WTC11 (cell line): ENCODE data around the gene CEP295NL. TPM values are rescaled to one million over a fixed set of nuclear protein-coding genes. Genes with fewer than 3 reads are reported as not detected.
A peak's percentile ranks its signal among the peaks of the same experiment; 100 is the strongest.

ENCODE experiments used
- ATAC-seq: fragments of 200-7000 bp; cut with Tn5 transposase; 2 replicates; pipeline ENCODE4 v1.10.0; 2021; ENCODE audit warnings: mild to moderate bottlenecking, moderate library complexity
- CTCF ChIA-PET: fragments of 300-600 bp; sonication (Branson Sonifier 250); formaldehyde crosslinking; loops from one replicate; lab custom pipeline; 2021; ENCODE audit warnings: antibody characterized with exemption; lab: Charles Lee
- POLR2A ChIA-PET: fragments of 350-600 bp; sonication (Branson Sonifier 250); formaldehyde crosslinking; loops from one replicate; lab custom pipeline; 2021; ENCODE audit warnings: antibody characterized with exemption; lab: Charles Lee
- DNase-seq: peaks from one replicate; pipeline ENCODE4 v3.0.0; 2021; ENCODE audit warnings: low spot score
- H3K27ac Mint-ChIP-seq: 2 replicates; pipeline ENCODE4 v1.8.0; 2021; ENCODE audit warnings: mixed read lengths
- H3K27me3 Mint-ChIP-seq: 2 replicates; pipeline ENCODE4 v1.8.0; 2021; ENCODE audit warnings: low read depth, mild to moderate bottlenecking, moderate library complexity, mixed read lengths
- H3K36me3 Mint-ChIP-seq: 2 replicates; pipeline ENCODE4 v1.8.0; 2021; ENCODE audit warnings: mixed read lengths
- H3K4me1 Mint-ChIP-seq: 2 replicates; pipeline ENCODE4 v1.8.0; 2022; ENCODE audit warnings: mixed read lengths
- H3K4me3 Mint-ChIP-seq: 2 replicates; pipeline ENCODE4 v1.8.0; 2021; ENCODE audit warnings: mild to moderate bottlenecking, moderate library complexity, mixed read lengths
- H3K9me3 Mint-ChIP-seq: 2 replicates; pipeline ENCODE4 v1.8.0; 2021; ENCODE audit warnings: mixed read lengths
- AR ChIP-seq: fragments of 250-450 bp; sonication (Bioruptor Pico); IDR thresholded peaks from 2 replicates; pipeline ENCODE4 v1.9.0; 2021; ENCODE audit warnings: mild to moderate bottlenecking
- ATF3 ChIP-seq: sonication (generic); formaldehyde crosslinking; conservative IDR thresholded peaks from 2 replicates; pipeline ENCODE4 v1.8.1; 2022; ENCODE audit warnings: mild to moderate bottlenecking, missing genetic modification reagents
- EMX1 ChIP-seq: fragments of 250-450 bp; sonication (Bioruptor Pico); IDR thresholded peaks from 2 replicates; pipeline ENCODE4 v1.8.0; 2021; ENCODE audit warnings: mild to moderate bottlenecking
- FOXJ3 ChIP-seq: sonication (generic); formaldehyde crosslinking; IDR thresholded peaks from 2 replicates; pipeline ENCODE4 v1.9.0; 2021; ENCODE audit warnings: missing genetic modification reagents, mild to moderate bottlenecking, borderline replicate concordance
- FOXP1 ChIP-seq: sonication (generic); formaldehyde crosslinking; IDR thresholded peaks from 2 replicates; pipeline ENCODE4 v1.8.0; 2022; ENCODE audit warnings: missing genetic modification reagents, mild to moderate bottlenecking, moderate library complexity, borderline replicate concordance
- JAZF1 ChIP-seq: fragments of 250-450 bp; sonication (Bioruptor Pico); IDR thresholded peaks from 2 replicates; pipeline ENCODE4 v1.9.0; 2021; ENCODE audit warnings: moderate library complexity, mild to moderate bottlenecking, inconsistent platforms
- JUN ChIP-seq: sonication (generic); formaldehyde crosslinking; IDR thresholded peaks from 2 replicates; pipeline ENCODE4 v1.8.0; 2023; ENCODE audit warnings: mild to moderate bottlenecking, missing genetic modification reagents
- MAX ChIP-seq: sonication (generic); formaldehyde crosslinking; IDR thresholded peaks from 2 replicates; pipeline ENCODE4 v1.8.0; 2022; ENCODE audit warnings: mild to moderate bottlenecking, missing genetic modification reagents
- MLX ChIP-seq: sonication (generic); formaldehyde crosslinking; IDR thresholded peaks from 2 replicates; pipeline ENCODE4 v1.8.1; 2023; ENCODE audit warnings: mild to moderate bottlenecking, missing genetic modification reagents, moderate library complexity
- NR3C1 ChIP-seq: sonication (generic); formaldehyde crosslinking; conservative IDR thresholded peaks from 2 replicates; pipeline ENCODE4 v1.8.1; 2023; ENCODE audit warnings: low read depth, mild to moderate bottlenecking, missing genetic modification reagents
- PRDM15 ChIP-seq: sonication (generic); formaldehyde crosslinking; IDR thresholded peaks from 2 replicates; pipeline ENCODE4 v1.8.0; 2022; ENCODE audit warnings: missing genetic modification reagents
- SMAD4 ChIP-seq: sonication (generic); formaldehyde crosslinking; IDR thresholded peaks from 2 replicates; pipeline ENCODE4 v1.8.0; 2022; ENCODE audit warnings: mild to moderate bottlenecking, missing genetic modification reagents
- SP1 ChIP-seq: sonication (generic); formaldehyde crosslinking; conservative IDR thresholded peaks from 2 replicates; pipeline ENCODE4 v1.8.1; 2022; ENCODE audit warnings: missing genetic modification reagents
- STAT6 ChIP-seq: sonication (generic); formaldehyde crosslinking; conservative IDR thresholded peaks from 2 replicates; pipeline ENCODE4 v1.8.1; 2023; ENCODE audit warnings: mild to moderate bottlenecking, low read depth, missing genetic modification reagents, moderate library complexity
- TEAD4 ChIP-seq: sonication (generic); formaldehyde crosslinking; IDR thresholded peaks from 2 replicates; pipeline ENCODE4 v1.8.0; 2022; ENCODE audit warnings: mild to moderate bottlenecking, missing genetic modification reagents
- TP53 ChIP-seq: sonication (generic); formaldehyde crosslinking; IDR thresholded peaks from 2 replicates; pipeline ENCODE4 v1.8.1; 2023; ENCODE audit warnings: mild to moderate bottlenecking, missing genetic modification reagents
- ZBTB43 ChIP-seq: sonication (generic); formaldehyde crosslinking; IDR thresholded peaks from 2 replicates; pipeline ENCODE4 v1.8.1; 2023; ENCODE audit warnings: mild to moderate bottlenecking, missing genetic modification reagents
- ZNF232 ChIP-seq: sonication (generic); formaldehyde crosslinking; IDR thresholded peaks from 2 replicates; pipeline ENCODE4 v1.8.0; 2022; ENCODE audit warnings: mild to moderate bottlenecking, missing genetic modification reagents
- total RNA-seq: library from RNA; stranded (reverse); gene quantifications from 3 replicates; pipeline ENCODE4 v1.2.3, GENCODE V29; 2021

CEP295NL gene
- total RNA-seq, 1 experiment from 2014 or later: 0.61 TPM

GRCh38 chr17:78852709-78853121 lies 50.3 kb downstream of the CEP295NL start:
- Mint-ChIP-seq H3K27me3 (no peaks in the 10 kb centered on the region), H3K27ac (peak overlapping the region; percentile 3; the same call in 1 of the 2 replicates), H3K36me3 (no peaks in the 10 kb centered on the region; the same call in 1 of the 2 replicates), H3K4me1 (peaks cover 2% of the 10 kb centered on the region; the same call in 1 of the 2 replicates), H3K4me3 (no peak overlapping the region), H3K9me3 (no peaks in the 10 kb centered on the region)
- DNase-seq (peak; percentile 52), ATAC-seq (peak; percentile 69)
- POLR2A ChIA-PET: no interaction called here
- TF ChIP-seq JUN (CRISPR knock-in tag) (no peak), PRDM15 (CRISPR knock-in tag) (no peak), AR (CRISPR knock-in tag) (no peak), MLX (no peak), MAX (no peak)
- CTCF ChIA-PET: interaction anchor here (0.5 to 1.7 kb wide), 28 partner anchors 8 to 356 kb away, joined by 3 to 27 read pairs (median 4); partner anchors contain the start of genes LGALS3BP, TIMP2 and USP36

GRCh38 chr17:78849026-78849425 lies 54.0 kb downstream of the CEP295NL start:
- ChIA-PET CTCF (interaction anchor here (1.0 kb wide), 1 partner anchor 17 kb away, joined by 6 read pairs; no protein-coding TSS in a partner anchor), POLR2A (no interaction called here)
- Mint-ChIP-seq H3K9me3 (no peaks in the 10 kb centered on the region), H3K27ac (no peak overlapping the region), H3K27me3 (no peaks in the 10 kb centered on the region), H3K4me3 (no peak overlapping the region), H3K36me3 (no peaks in the 10 kb centered on the region), H3K4me1 (peaks cover 2% of the 10 kb centered on the region; the same call in 1 of the 2 replicates)
- ATAC-seq: no peak
- no peak for DNase-seq
- no peak for TF ChIP-seq JAZF1 (CRISPR knock-in tag)

GRCh38 chr17:78847052-78847451 lies 55.9 kb downstream of the CEP295NL start:
- Mint-ChIP-seq H3K4me3 (no peak overlapping the region), H3K9me3 (no peaks in the 10 kb centered on the region), H3K36me3 (no peaks in the 10 kb centered on the region), H3K4me1 (peaks cover 2% of the 10 kb centered on the region; the same call in 1 of the 2 replicates), H3K27me3 (no peaks in the 10 kb centered on the region), H3K27ac (no peak overlapping the region)
- no peak for TF ChIP-seq ATF3 (CRISPR knock-in tag)
- TF ChIP-seq STAT6: no peak
- no peak for TF ChIP-seq ZNF232 (CRISPR knock-in tag)
- TF ChIP-seq FOXP1: no peak
- TF ChIP-seq TEAD4 (CRISPR knock-in tag): no peak
- TF ChIP-seq SMAD4 (CRISPR knock-in tag): no peak
- no peak for TF ChIP-seq FOXJ3 (CRISPR knock-in tag)
- TF ChIP-seq TP53 (CRISPR knock-in tag): no peak
- TF ChIP-seq MLX: no peak
- TF ChIP-seq EMX1: no peak
- TF ChIP-seq MAX: no peak
- no peak for TF ChIP-seq SP1 (CRISPR knock-in tag)
- no peak for TF ChIP-seq NR3C1 (CRISPR knock-in tag)
- no peak for TF ChIP-seq ZBTB43 (CRISPR knock-in tag)
- no peak for DNase-seq
- ChIA-PET POLR2A (no interaction called here), CTCF (no interaction called here)
- ATAC-seq: no peak
